Activated T-helper 17 cell treated with anti-CD3 and anti-CD28 coated beads, Interleukin-2, amount 50 U/mL, for 72 hours (primary cell): ENCODE measurements around the gene LRP2. TPM values are rescaled to one million over a fixed set of nuclear protein-coding genes. Genes with fewer than 3 reads are reported as not detected.

Source experiments
- ATAC-seq: fragments of 150-1000 bp; cut with Tn5 transposase; replicated peaks from 2 replicates; pipeline ENCODE4 v1.10.0; 2021; ENCODE audit warnings: mild to moderate bottlenecking, moderate library complexity
- H3K27ac Mint-ChIP-seq: one replicate; pipeline ENCODE4 v1.8.0; 2022; ENCODE audit warnings: mixed read lengths
- H3K27me3 Mint-ChIP-seq: one replicate; pipeline ENCODE4 v1.8.0; 2022; ENCODE audit warnings: mixed read lengths
- H3K36me3 Mint-ChIP-seq: one replicate; pipeline ENCODE4 v1.8.0; 2022; ENCODE audit warnings: low read depth, mild to moderate bottlenecking, mixed read lengths
- H3K4me1 Mint-ChIP-seq: one replicate; pipeline ENCODE4 v1.8.0; 2022; ENCODE audit warnings: mixed read lengths
- H3K4me3 Mint-ChIP-seq: one replicate; pipeline ENCODE4 v1.8.0; 2022; ENCODE audit warnings: mild to moderate bottlenecking, mixed read lengths
- H3K9me3 Mint-ChIP-seq: one replicate; pipeline ENCODE4 v1.8.0; 2022; ENCODE audit warnings: mixed read lengths
- total RNA-seq, 2 donors: library from RNA; stranded (reverse); gene quantifications; one replicate each; pipeline ENCODE4 v1.2.3, GENCODE V29; 2022

The LRP2 gene
- total RNA-seq, 2 donors from 2014 or later: 0.22 to 4.4 TPM

- Mint-ChIP-seq H3K27ac (peak overlapping the region; percentile 66), H3K4me3 (peak overlapping the region; percentile 88), H3K9me3 (no peaks in the 10 kb centered on the region), H3K4me1 (peaks cover 17% of the 10 kb centered on the region), H3K27me3 (peaks cover 42% of the 10 kb centered on the region), H3K36me3 (peaks cover 20% of the 10 kb centered on the region)
- ATAC-seq: peak; percentile 5
These were observed 693 bp upstream of the LRP2 start for GRCh38 chr2:169362894-169363559.

- H3K27ac Mint-ChIP-seq: no peak overlapping the region
- peaks cover 49% of the 10 kb centered on the region for H3K27me3 Mint-ChIP-seq
- ATAC-seq: no peak
- peaks cover 20% of the 10 kb centered on the region for H3K36me3 Mint-ChIP-seq
- H3K9me3 Mint-ChIP-seq: no peaks in the 10 kb centered on the region
- peak overlapping the region; percentile 88 for H3K4me3 Mint-ChIP-seq
- peaks cover 17% of the 10 kb centered on the region for H3K4me1 Mint-ChIP-seq
These were observed 622 bp downstream of the LRP2 start for GRCh38 chr2:169361706-169362117.

GRCh38 chr2:169360984-169361705, 1.2 kb downstream of the LRP2 start:
- Mint-ChIP-seq H3K27me3 (peaks cover 54% of the 10 kb centered on the region), H3K4me3 (peak overlapping the region; percentile 88), H3K9me3 (no peaks in the 10 kb centered on the region), H3K4me1 (peaks cover 17% of the 10 kb centered on the region), H3K27ac (no peak overlapping the region), H3K36me3 (peaks cover 20% of the 10 kb centered on the region)
- no peak for ATAC-seq

- Mint-ChIP-seq H3K4me3 (no peak overlapping the region), H3K36me3 (peaks cover 9% of the 10 kb centered on the region), H3K9me3 (no peaks in the 10 kb centered on the region), H3K27ac (no peak overlapping the region), H3K4me1 (peaks cover 4% of the 10 kb centered on the region), H3K27me3 (peaks cover 54% of the 10 kb centered on the region)
- ATAC-seq: no peak
These were observed 4.3 kb downstream of the LRP2 start for GRCh38 chr2:169358016-169358415.

GRCh38 chr2:169354244-169354643, 8.1 kb downstream of the LRP2 start:
- Mint-ChIP-seq H3K27ac (no peak overlapping the region), H3K9me3 (no peaks in the 10 kb centered on the region), H3K36me3 (no peaks in the 10 kb centered on the region), H3K4me3 (no peak overlapping the region), H3K4me1 (no peaks in the 10 kb centered on the region), H3K27me3 (peaks cover 22% of the 10 kb centered on the region)
- peak; percentile 31 for ATAC-seq

- no peak for ATAC-seq
- Mint-ChIP-seq H3K9me3 (no peaks in the 10 kb centered on the region), H3K27ac (no peak overlapping the region), H3K4me3 (no peak overlapping the region), H3K36me3 (no peaks in the 10 kb centered on the region), H3K27me3 (peaks cover 10% of the 10 kb centered on the region), H3K4me1 (no peaks in the 10 kb centered on the region)
These were observed 10.6 kb downstream of the LRP2 start for GRCh38 chr2:169351725-169352124.

GRCh38 chr2:169349535-169349934, 12.8 kb downstream of the LRP2 start:
- no peaks in the 10 kb centered on the region for H3K9me3 Mint-ChIP-seq
- no peak overlapping the region for H3K4me3 Mint-ChIP-seq
- no peaks in the 10 kb centered on the region for H3K4me1 Mint-ChIP-seq
- H3K27me3 Mint-ChIP-seq: peaks cover 3% of the 10 kb centered on the region
- no peaks in the 10 kb centered on the region for H3K36me3 Mint-ChIP-seq
- no peak overlapping the region for H3K27ac Mint-ChIP-seq
- ATAC-seq: no peak

- ATAC-seq: no peak
- Mint-ChIP-seq H3K27me3 (peaks cover 4% of the 10 kb centered on the region), H3K4me3 (no peak overlapping the region), H3K4me1 (no peaks in the 10 kb centered on the region), H3K27ac (no peak overlapping the region), H3K9me3 (no peaks in the 10 kb centered on the region), H3K36me3 (no peaks in the 10 kb centered on the region)
These were observed 13.9 kb downstream of the LRP2 start for GRCh38 chr2:169348321-169349024.

- no peak overlapping the region for H3K4me3 Mint-ChIP-seq
- H3K27me3 Mint-ChIP-seq: peaks cover 10% of the 10 kb centered on the region
- no peak for ATAC-seq
- no peaks in the 10 kb centered on the region for H3K4me1 Mint-ChIP-seq
- no peaks in the 10 kb centered on the region for H3K9me3 Mint-ChIP-seq
- no peak overlapping the region for H3K27ac Mint-ChIP-seq
- H3K36me3 Mint-ChIP-seq: no peaks in the 10 kb centered on the region
These were observed 16.6 kb downstream of the LRP2 start for GRCh38 chr2:169345486-169346437.

GRCh38 chr2:169344736-169345485, 17.4 kb downstream of the LRP2 start:
- no peak for ATAC-seq
- Mint-ChIP-seq H3K27ac (no peak overlapping the region), H3K4me1 (no peaks in the 10 kb centered on the region), H3K27me3 (peaks cover 12% of the 10 kb centered on the region), H3K36me3 (no peaks in the 10 kb centered on the region), H3K4me3 (no peak overlapping the region), H3K9me3 (no peaks in the 10 kb centered on the region)

- Mint-ChIP-seq H3K4me3 (no peak overlapping the region), H3K9me3 (no peaks in the 10 kb centered on the region), H3K4me1 (no peaks in the 10 kb centered on the region), H3K27me3 (peaks cover 13% of the 10 kb centered on the region), H3K36me3 (no peaks in the 10 kb centered on the region), H3K27ac (no peak overlapping the region)
- ATAC-seq: no peak
These were observed 19.1 kb downstream of the LRP2 start for GRCh38 chr2:169343202-169343601.

- H3K9me3 Mint-ChIP-seq: no peaks in the 10 kb centered on the region
These were observed 22.7 kb downstream of the LRP2 start for GRCh38 chr2:169339657-169340056.

GRCh38 chr2:169336695-169337094, 25.6 kb downstream of the LRP2 start:
- H3K4me3 Mint-ChIP-seq: no peak overlapping the region

More at GRCh38 chr2:169339657-169340056, 22.7 kb downstream of the LRP2 start:
- Mint-ChIP-seq H3K27ac (no peak overlapping the region), H3K4me3 (no peak overlapping the region), H3K36me3 (no peaks in the 10 kb centered on the region), H3K4me1 (no peaks in the 10 kb centered on the region), H3K27me3 (peaks cover 23% of the 10 kb centered on the region)
- no peak for ATAC-seq

More at GRCh38 chr2:169336695-169337094, 25.6 kb downstream of the LRP2 start:
- H3K36me3 Mint-ChIP-seq: no peaks in the 10 kb centered on the region
- no peak for ATAC-seq
- H3K4me1 Mint-ChIP-seq: no peaks in the 10 kb centered on the region
- H3K9me3 Mint-ChIP-seq: no peaks in the 10 kb centered on the region
- H3K27me3 Mint-ChIP-seq: peaks cover 21% of the 10 kb centered on the region
- H3K27ac Mint-ChIP-seq: no peak overlapping the region
